Stimulated activated memory B cell treated with anti-CD40 and anti-IgM and Interleukin-4, amounts not matched to agents 10 μg/mL and 1 μg/mL and 100 μg/mL, for 72 hours (primary cell): ENCODE results near the gene LRRC37A.
"Not testable (repeated sequence)": the region's sequence is repeated elsewhere in the genome, so short reads cannot be mapped to it uniquely, and the experiment has no call there.

Experiments
- ATAC-seq: fragments of 150-1000 bp; cut with Tn5 transposase; 2 replicates; pipeline ENCODE4 v1.10.0; 2021
- H3K27ac Mint-ChIP-seq: one replicate; pipeline ENCODE4 v1.8.0; 2022; ENCODE audit warnings: mild to moderate bottlenecking, mixed read lengths
- H3K27me3 Mint-ChIP-seq: one replicate; pipeline ENCODE4 v1.8.0; 2022; ENCODE audit warnings: mixed read lengths
- H3K36me3 Mint-ChIP-seq: one replicate; pipeline ENCODE4 v1.8.0; 2022; ENCODE audit warnings: mixed read lengths
- H3K4me1 Mint-ChIP-seq: one replicate; pipeline ENCODE4 v1.8.0; 2022; ENCODE audit warnings: mixed read lengths
- H3K4me3 Mint-ChIP-seq: one replicate; pipeline ENCODE4 v1.8.0; 2022; ENCODE audit warnings: mild to moderate bottlenecking, moderate library complexity, mixed read lengths
- H3K9me3 Mint-ChIP-seq: one replicate; pipeline ENCODE4 v1.8.0; 2022; ENCODE audit warnings: mixed read lengths

LRRC37A gene

GRCh38 chr17:46294831-46295230 lies at the start of gene LRRC37A:
Gene LRRC37A, plus strand, starts transcription at chr17:46295131. Its CDS starts 3 bp downstream, at chr17:46295134.
- peaks cover 15% of the 10 kb centered on the region for H3K4me1 Mint-ChIP-seq
- H3K4me3 Mint-ChIP-seq, H3K36me3 Mint-ChIP-seq, H3K9me3 Mint-ChIP-seq, H3K27ac Mint-ChIP-seq, H3K27me3 Mint-ChIP-seq, ATAC-seq: not testable (repeated sequence)

GRCh38 chr17:46249153-46249552 lies 45.8 kb upstream of the LRRC37A start:
- not testable (repeated sequence) for H3K36me3 Mint-ChIP-seq, H3K9me3 Mint-ChIP-seq, H3K27me3 Mint-ChIP-seq, H3K27ac Mint-ChIP-seq, H3K4me3 Mint-ChIP-seq, ATAC-seq, H3K4me1 Mint-ChIP-seq

GRCh38 chr17:46252804-46253203 lies 42.1 kb upstream of the LRRC37A start:
- H3K9me3 Mint-ChIP-seq, H3K27ac Mint-ChIP-seq, H3K4me1 Mint-ChIP-seq, H3K36me3 Mint-ChIP-seq, ATAC-seq, H3K27me3 Mint-ChIP-seq, H3K4me3 Mint-ChIP-seq: not testable (repeated sequence)

GRCh38 chr17:46253722-46254121 lies 41.2 kb upstream of the LRRC37A start:
- not testable (repeated sequence) for H3K4me1 Mint-ChIP-seq, H3K27ac Mint-ChIP-seq, H3K36me3 Mint-ChIP-seq, H3K27me3 Mint-ChIP-seq, H3K4me3 Mint-ChIP-seq, H3K9me3 Mint-ChIP-seq
- peak; percentile 86 for ATAC-seq

- not testable (repeated sequence) for H3K27ac Mint-ChIP-seq, H3K4me1 Mint-ChIP-seq, H3K4me3 Mint-ChIP-seq, H3K36me3 Mint-ChIP-seq, ATAC-seq, H3K9me3 Mint-ChIP-seq, H3K27me3 Mint-ChIP-seq
Observed at GRCh38 chr17:46254215-46254614, 40.7 kb upstream of the LRRC37A start.

- ATAC-seq, H3K9me3 Mint-ChIP-seq, H3K4me1 Mint-ChIP-seq, H3K4me3 Mint-ChIP-seq, H3K27ac Mint-ChIP-seq, H3K36me3 Mint-ChIP-seq, H3K27me3 Mint-ChIP-seq: not testable (repeated sequence)
Observed at GRCh38 chr17:46256369-46256768, 38.6 kb upstream of the LRRC37A start.

GRCh38 chr17:46259845-46260661 lies 34.9 kb upstream of the LRRC37A start:
- Mint-ChIP-seq H3K4me1 (peaks cover 12% of the 10 kb centered on the region), H3K27ac (peak overlapping the region; percentile 69), H3K4me3 (peak overlapping the region; percentile 84)
- not testable (repeated sequence) for H3K36me3 Mint-ChIP-seq, H3K27me3 Mint-ChIP-seq, H3K9me3 Mint-ChIP-seq
- ATAC-seq, result peak; percentile 89

GRCh38 chr17:46262271-46262670 lies 32.7 kb upstream of the LRRC37A start:
- no peaks in the 10 kb centered on the region for H3K27me3 Mint-ChIP-seq
- H3K4me3 Mint-ChIP-seq, result no peak overlapping the region
- H3K9me3 Mint-ChIP-seq, result no peaks in the 10 kb centered on the region
- no peak for ATAC-seq
- H3K4me1 Mint-ChIP-seq, result peaks cover 29% of the 10 kb centered on the region
- H3K36me3 Mint-ChIP-seq, result no peaks in the 10 kb centered on the region
- no peak overlapping the region for H3K27ac Mint-ChIP-seq

GRCh38 chr17:46264456-46265198 lies 30.3 kb upstream of the LRRC37A start:
- H3K27me3 Mint-ChIP-seq, result no peaks in the 10 kb centered on the region

GRCh38 chr17:46266063-46266655 lies 28.8 kb upstream of the LRRC37A start:
- peak overlapping the region; percentile 79 for H3K27ac Mint-ChIP-seq
- ATAC-seq, result peak; percentile 1
- H3K36me3 Mint-ChIP-seq, H3K27me3 Mint-ChIP-seq, H3K9me3 Mint-ChIP-seq: not testable (repeated sequence)
- H3K4me3 Mint-ChIP-seq, result peak overlapping the region; percentile 78
- peaks cover 33% of the 10 kb centered on the region for H3K4me1 Mint-ChIP-seq

More at GRCh38 chr17:46264456-46265198, 30.3 kb upstream of the LRRC37A start:
- Mint-ChIP-seq H3K36me3 (no peaks in the 10 kb centered on the region), H3K4me1 (peaks cover 38% of the 10 kb centered on the region), H3K4me3 (no peak overlapping the region), H3K9me3 (no peaks in the 10 kb centered on the region), H3K27ac (no peak overlapping the region)
- ATAC-seq, result no peak

GRCh38 chr17:46266656-46267544 lies 28.0 kb upstream of the LRRC37A start:
- H3K36me3 Mint-ChIP-seq, result no peaks in the 10 kb centered on the region
- no peaks in the 10 kb centered on the region for H3K27me3 Mint-ChIP-seq
- H3K4me1 Mint-ChIP-seq, result peaks cover 33% of the 10 kb centered on the region
- H3K27ac Mint-ChIP-seq, result peak overlapping the region; percentile 79
- peak overlapping the region; percentile 93 for H3K4me3 Mint-ChIP-seq
- ATAC-seq, result peak; percentile 96
- H3K9me3 Mint-ChIP-seq, result no peaks in the 10 kb centered on the region

- Mint-ChIP-seq H3K4me3 (no peak overlapping the region), H3K27ac (no peak overlapping the region), H3K27me3 (no peaks in the 10 kb centered on the region), H3K36me3 (no peaks in the 10 kb centered on the region), H3K4me1 (peaks cover 26% of the 10 kb centered on the region), H3K9me3 (no peaks in the 10 kb centered on the region)
- no peak for ATAC-seq
Observed at GRCh38 chr17:46270032-46270431, 24.9 kb upstream of the LRRC37A start.

- H3K9me3 Mint-ChIP-seq, result no peaks in the 10 kb centered on the region
- no peaks in the 10 kb centered on the region for H3K27me3 Mint-ChIP-seq
- H3K4me3 Mint-ChIP-seq, result no peak overlapping the region
- no peaks in the 10 kb centered on the region for H3K36me3 Mint-ChIP-seq
- no peak for ATAC-seq
- no peaks in the 10 kb centered on the region for H3K4me1 Mint-ChIP-seq
- no peak overlapping the region for H3K27ac Mint-ChIP-seq
Observed at GRCh38 chr17:46273541-46274236, 21.2 kb upstream of the LRRC37A start.

GRCh38 chr17:46274238-46274637 lies 20.7 kb upstream of the LRRC37A start:
- Mint-ChIP-seq H3K27me3 (no peaks in the 10 kb centered on the region), H3K27ac (no peak overlapping the region)

More at GRCh38 chr17:46274238-46274637, 20.7 kb upstream of the LRRC37A start:
- H3K36me3 Mint-ChIP-seq, result no peaks in the 10 kb centered on the region
- no peak for ATAC-seq
- no peaks in the 10 kb centered on the region for H3K4me1 Mint-ChIP-seq
- H3K9me3 Mint-ChIP-seq, result no peaks in the 10 kb centered on the region
- no peak overlapping the region for H3K4me3 Mint-ChIP-seq
